HG03139 (cell line): ENCODE results near the gene ZNF638.
"Not testable (repeated sequence)": the region's sequence is repeated elsewhere in the genome, so short reads cannot be mapped to it uniquely, and the experiment has no call there.

Experiments used
- ATAC-seq: cut with Tn5 transposase; IDR thresholded peaks from one replicate; pipeline ENCODE4 v1.9.1; 2021; ENCODE audit not compliant: unreplicated experiment

The ZNF638 gene

GRCh38 chr2:71331331-71331580, 326 bp upstream of the ZNF638 start:
- not testable (repeated sequence) for ATAC-seq

GRCh38 chr2:71332435-71332796, 834 bp downstream of the ZNF638 start:
- no peak for ATAC-seq

- no peak for ATAC-seq
Observed at GRCh38 chr2:71333619-71334018, 2.0 kb downstream of the ZNF638 start.

GRCh38 chr2:71336384-71336783, 4.8 kb downstream of the ZNF638 start:
- no peak for ATAC-seq

GRCh38 chr2:71336802-71337201, 5.2 kb downstream of the ZNF638 start:
- no peak for ATAC-seq

GRCh38 chr2:71337776-71338175, 6.2 kb downstream of the ZNF638 start:
- no peak for ATAC-seq

- no peak for ATAC-seq
Observed at GRCh38 chr2:71339685-71340084, 8.1 kb downstream of the ZNF638 start.

GRCh38 chr2:71340176-71340575, 8.6 kb downstream of the ZNF638 start:
- no peak for ATAC-seq

GRCh38 chr2:71341645-71342044, 10.1 kb downstream of the ZNF638 start:
- ATAC-seq: no peak

GRCh38 chr2:71346065-71346464, 14.5 kb downstream of the ZNF638 start:
- ATAC-seq: no peak

GRCh38 chr2:71347517-71347916, 15.9 kb downstream of the ZNF638 start:
- ATAC-seq: no peak

- no peak for ATAC-seq
Observed at GRCh38 chr2:71348302-71348701, 16.7 kb downstream of the ZNF638 start.

- no peak for ATAC-seq
Observed at GRCh38 chr2:71353248-71353647, 21.7 kb downstream of the ZNF638 start.

- ATAC-seq: no peak
Observed at GRCh38 chr2:71358931-71359671, 27.5 kb downstream of the ZNF638 start.

GRCh38 chr2:71360434-71360975, 28.9 kb downstream of the ZNF638 start:
- no peak for ATAC-seq

GRCh38 chr2:71361631-71362030, 30.0 kb downstream of the ZNF638 start:
- no peak for ATAC-seq

GRCh38 chr2:71362447-71362846, 30.9 kb downstream of the ZNF638 start:
- no peak for ATAC-seq

- no peak for ATAC-seq
Observed at GRCh38 chr2:71370015-71370414, 38.4 kb downstream of the ZNF638 start.

- no peak for ATAC-seq
Observed at GRCh38 chr2:71372042-71372441, 40.5 kb downstream of the ZNF638 start.

- no peak for ATAC-seq
Observed at GRCh38 chr2:71379086-71379485, 47.5 kb downstream of the ZNF638 start.

GRCh38 chr2:71380665-71381064, 49.1 kb downstream of the ZNF638 start:
- no peak for ATAC-seq

GRCh38 chr2:71385012-71385411, 53.4 kb downstream of the ZNF638 start:
- no peak for ATAC-seq

GRCh38 chr2:71388214-71388613, 56.6 kb downstream of the ZNF638 start:
- ATAC-seq: no peak
